Measurements from ENCODE around the gene PSAPL1.

DNA sequence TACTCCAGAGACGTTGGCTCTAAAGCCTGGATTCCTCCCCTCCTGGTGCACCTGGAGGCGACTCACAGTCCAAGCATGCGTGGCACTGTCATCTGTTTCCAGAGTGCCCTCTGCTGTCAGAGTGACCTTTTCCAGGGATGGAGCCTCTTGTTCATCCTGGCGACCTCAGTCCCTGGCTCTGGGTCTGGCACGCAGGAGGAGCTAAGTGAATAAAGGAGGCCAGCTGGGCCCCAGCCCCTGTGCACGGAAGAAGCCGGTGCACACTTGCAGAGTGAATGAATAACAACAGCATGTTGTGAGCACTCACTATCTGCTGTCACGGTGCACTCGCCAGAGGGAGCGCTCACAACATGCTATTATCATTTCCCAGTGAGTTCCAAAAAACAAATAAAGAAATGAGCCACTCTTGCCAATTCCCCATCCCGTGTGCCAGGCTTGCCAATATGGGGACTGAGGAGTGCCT lies 27.8 kb upstream of the PSAPL1 start:
- TF ChIP-seq, protein P1, sequence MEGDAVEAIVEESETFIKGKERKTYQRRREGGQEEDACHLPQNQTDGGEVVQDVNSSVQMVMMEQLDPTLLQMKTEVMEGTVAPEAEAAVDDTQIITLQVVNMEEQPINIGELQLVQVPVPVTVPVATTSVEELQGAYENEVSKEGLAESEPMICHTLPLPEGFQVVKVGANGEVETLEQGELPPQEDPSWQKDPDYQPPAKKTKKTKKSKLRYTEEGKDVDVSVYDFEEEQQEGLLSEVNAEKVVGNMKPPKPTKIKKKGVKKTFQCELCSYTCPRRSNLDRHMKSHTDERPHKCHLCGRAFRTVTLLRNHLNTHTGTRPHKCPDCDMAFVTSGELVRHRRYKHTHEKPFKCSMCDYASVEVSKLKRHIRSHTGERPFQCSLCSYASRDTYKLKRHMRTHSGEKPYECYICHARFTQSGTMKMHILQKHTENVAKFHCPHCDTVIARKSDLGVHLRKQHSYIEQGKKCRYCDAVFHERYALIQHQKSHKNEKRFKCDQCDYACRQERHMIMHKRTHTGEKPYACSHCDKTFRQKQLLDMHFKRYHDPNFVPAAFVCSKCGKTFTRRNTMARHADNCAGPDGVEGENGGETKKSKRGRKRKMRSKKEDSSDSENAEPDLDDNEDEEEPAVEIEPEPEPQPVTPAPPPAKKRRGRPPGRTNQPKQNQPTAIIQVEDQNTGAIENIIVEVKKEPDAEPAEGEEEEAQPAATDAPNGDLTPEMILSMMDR (IDR thresholded peaks at IDR 0.05; ENCODE audit: borderline replicate concordance, extremely low read depth, low read length, poor library complexity, severe bottlenecking), result no peak
- no peak for TF ChIP-seq EZH2 (IDR thresholded peaks at IDR 0.05; ENCODE audit: borderline replicate concordance, low read depth, low read length, severe bottlenecking)
